Prostate gland (tissue), 2 donors: ENCODE results near the gene BPIFB3.

Experiments
- CTCF ChIP-seq, 4 experiments: fragments of 200-600 bp in 2 of 4; fragments of 450-650 bp in 2 of 4; sonication (generic) in 2 of 4; IDR thresholded peaks; 1 replicate in 3 of 4; 2 replicates in 1 of 4; pipeline ENCODE4 v1.5.1; 2016 to 2019; ENCODE audit warnings: antibody characterized with exemption in 4 of 4, mild to moderate bottlenecking in 2 of 4, moderate library complexity in 2 of 4
- POLR2A ChIP-seq: fragments of 450-650 bp; IDR thresholded peaks from one replicate; pipeline ENCODE4 v1.6.1; 2016; ENCODE audit warnings: antibody characterized with exemption, mild to moderate bottlenecking
- POLR2AphosphoS5 ChIP-seq: sonication (generic); formaldehyde crosslinking; IDR thresholded peaks from one replicate; pipeline ENCODE4 v1.6.1; 2017; ENCODE audit warnings: antibody characterized with exemption

GRCh38 chr20:33042983-33043730 lies 10.5 kb upstream of the BPIFB3 start:
- no peak for TF ChIP-seq CTCF (IDR thresholded peaks at IDR 0.05)
- TF ChIP-seq POLR2A: no peak
- TF ChIP-seq POLR2AphosphoS5: no peak
